Omental fat pad (tissue), 4 donors: ENCODE results near the gene FLG2. TPM values are rescaled to one million over a fixed set of nuclear protein-coding genes. Genes with fewer than 3 reads are reported as not detected.

Source experiments
- ATAC-seq: fragments of 150-250 bp; one replicate; pipeline ENCODE4 v1.9.1; 2016; ENCODE audit warnings: mild to moderate bottlenecking, moderate library complexity; ENCODE audit not compliant: low FRiP score
- DNase-seq: peaks from one replicate; pipeline ENCODE4 v3.0.0-alpha.2; 2019; ENCODE audit warnings: low spot score
- CTCF ChIP-seq, 3 donors: fragments of 450-650 bp; IDR thresholded peaks; one replicate each; pipeline ENCODE4 v1.5.1; 2016 to 2017; ENCODE audit warnings: antibody characterized with exemption in 3 of 3, mild to moderate bottlenecking in 3 of 3, moderate library complexity in 2 of 3
- total RNA-seq, 4 donors: library from RNA; depleted of rRNA; stranded (reverse); fragments of >200 nt; gene quantifications; one replicate each; pipeline ENCODE4 v1.1.0, GENCODE V29; 2016

Gene FLG2
- total RNA-seq, 4 donors from 2014 or later = not detected

GRCh38 chr1:152386940-152387339, 27.1 kb upstream of the FLG2 start:
- ATAC-seq (no peak), DNase-seq (no peak)
- TF ChIP-seq CTCF (IDR thresholded peaks at IDR 0.05) = no peak

DNA sequence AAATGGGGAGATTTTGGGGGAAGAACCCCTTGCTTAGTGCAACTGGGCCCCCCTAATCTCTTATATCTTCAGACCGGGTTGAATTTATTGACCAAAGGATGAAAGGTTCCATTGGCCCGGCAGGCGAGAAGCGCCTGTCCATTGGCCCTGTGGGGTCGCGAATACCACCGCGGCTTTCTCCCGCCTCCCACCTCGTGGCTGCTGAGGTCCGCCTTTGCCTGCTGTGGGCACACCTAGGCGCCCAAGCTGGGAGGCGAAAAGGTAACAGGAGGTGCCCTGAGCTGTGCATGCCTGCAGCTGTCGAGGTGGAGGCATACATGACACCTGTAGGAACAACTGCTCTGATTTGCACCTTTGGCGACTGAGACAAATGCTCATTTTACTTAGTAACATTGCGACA, 21.1 kb upstream of the FLG2 start:
- DNase-seq (no peak), ATAC-seq (no peak)
- TF ChIP-seq CTCF (IDR thresholded peaks at IDR 0.05) = no peak

DNA sequence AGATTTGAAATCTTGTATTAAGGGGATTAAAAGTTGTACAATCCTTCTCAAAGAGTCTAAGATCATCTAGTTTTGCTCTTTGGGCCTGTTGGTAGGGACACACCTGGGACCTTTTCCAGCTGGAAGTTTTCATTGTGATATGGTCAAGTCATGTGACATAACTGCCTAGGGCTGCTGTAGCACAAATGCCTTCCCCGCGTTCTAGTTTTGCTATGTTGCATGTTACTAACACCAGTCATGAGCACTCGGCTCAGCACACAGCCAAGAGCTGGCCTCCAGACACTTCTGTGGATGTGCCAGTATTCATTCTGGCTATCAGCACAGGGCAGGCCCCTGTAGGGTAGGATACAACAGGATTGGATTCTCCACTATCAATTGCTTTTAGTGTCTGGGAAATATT, 14.6 kb upstream of the FLG2 start:
- no peak for DNase-seq
- no peak for TF ChIP-seq CTCF (IDR thresholded peaks at IDR 0.05)
- no peak for ATAC-seq

- TF ChIP-seq CTCF (IDR thresholded peaks at IDR 0.05) = no peak
- no peak for DNase-seq
- no peak for ATAC-seq
Observed at GRCh38 chr1:152372672-152373071, 12.9 kb upstream of the FLG2 start.

- TF ChIP-seq CTCF (IDR thresholded peaks at IDR 0.05) = no peak
- no peak for ATAC-seq
- no peak for DNase-seq
Observed at GRCh38 chr1:152367436-152367835, 7.6 kb upstream of the FLG2 start.

- no peak for TF ChIP-seq CTCF (IDR thresholded peaks at IDR 0.05)
- ATAC-seq = no peak
- DNase-seq = no peak
Observed at GRCh38 chr1:152356736-152357135, 3.1 kb downstream of the FLG2 start.

DNA sequence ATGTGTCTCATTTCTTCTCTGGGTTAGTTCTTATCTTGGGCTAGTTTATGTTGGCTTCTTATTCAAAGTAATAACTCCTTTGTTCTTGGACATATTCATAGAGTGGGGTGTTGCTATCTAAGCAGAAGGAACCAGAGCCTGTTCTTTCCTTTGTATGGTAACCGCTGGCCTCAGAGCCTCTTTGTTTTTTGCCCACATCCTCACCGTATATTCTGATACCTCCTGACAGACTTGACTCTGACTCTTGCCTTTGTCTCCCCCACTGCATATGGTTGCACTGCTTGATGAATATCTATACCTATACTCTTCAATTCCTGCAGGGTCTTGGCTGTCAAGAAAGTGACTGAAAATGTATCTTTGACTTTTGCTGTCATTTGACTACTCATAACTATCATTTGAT, 10.2 kb downstream of the FLG2 start:
- no peak for TF ChIP-seq CTCF (IDR thresholded peaks at IDR 0.05)
- ATAC-seq = no peak
- no peak for DNase-seq
